ENCODE data around the gene DCAF4.

GRCh38 chr14:72998252-72998903, 72.1 kb downstream of the DCAF4 start:
- no peak for TF ChIP-seq CTCF (IDR thresholded peaks at IDR 0.05)
- no peak for TF ChIP-seq POLR2A (IDR thresholded peaks at IDR 0.05)
